Measurements from ENCODE around the gene PRKAG3. TPM values are rescaled to one million over a fixed set of nuclear protein-coding genes. Genes with fewer than 3 reads are reported as not detected.

The PRKAG3 gene
- not detected in 2 replicates for total RNA-seq
- long read RNA-seq: 0 reads

DNA sequence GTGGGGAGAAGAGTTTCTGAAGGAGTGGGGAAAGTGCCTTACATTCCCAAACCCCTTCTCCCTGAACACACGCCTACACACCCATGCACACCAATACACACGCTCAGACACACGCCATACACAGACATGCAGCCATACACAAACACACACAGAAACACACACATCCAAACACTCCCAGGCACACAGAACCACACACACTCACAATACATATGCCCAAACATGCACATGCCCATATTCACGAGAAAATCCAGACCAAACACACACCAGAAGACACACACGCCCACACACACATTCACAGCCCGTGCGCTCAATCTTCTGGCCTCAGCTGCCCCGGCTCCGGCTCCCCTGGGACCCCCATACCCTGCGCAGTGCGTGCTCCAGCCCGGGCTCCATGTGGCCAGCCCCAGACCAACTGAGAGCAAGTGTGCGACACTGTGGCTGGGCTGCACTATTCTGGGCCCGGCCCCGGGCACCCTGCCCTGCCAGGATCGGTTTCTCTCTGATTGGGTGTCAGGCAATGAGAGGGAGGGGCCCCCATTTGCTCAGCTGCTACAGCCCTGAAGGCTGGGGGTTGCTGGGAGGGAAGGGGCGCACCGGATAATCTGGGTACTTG lies at the start of gene PRKAG3:
Gene PRKAG3, minus strand, starts transcription at position 426 of the 613 bp plus-strand sequence.
- no peaks in the 10 kb centered on the region for H3K9me3 Mint-ChIP-seq
- DNase-seq (ENCODE audit: low read depth, low spot score): no peak
- TF ChIP-seq, protein P1, sequence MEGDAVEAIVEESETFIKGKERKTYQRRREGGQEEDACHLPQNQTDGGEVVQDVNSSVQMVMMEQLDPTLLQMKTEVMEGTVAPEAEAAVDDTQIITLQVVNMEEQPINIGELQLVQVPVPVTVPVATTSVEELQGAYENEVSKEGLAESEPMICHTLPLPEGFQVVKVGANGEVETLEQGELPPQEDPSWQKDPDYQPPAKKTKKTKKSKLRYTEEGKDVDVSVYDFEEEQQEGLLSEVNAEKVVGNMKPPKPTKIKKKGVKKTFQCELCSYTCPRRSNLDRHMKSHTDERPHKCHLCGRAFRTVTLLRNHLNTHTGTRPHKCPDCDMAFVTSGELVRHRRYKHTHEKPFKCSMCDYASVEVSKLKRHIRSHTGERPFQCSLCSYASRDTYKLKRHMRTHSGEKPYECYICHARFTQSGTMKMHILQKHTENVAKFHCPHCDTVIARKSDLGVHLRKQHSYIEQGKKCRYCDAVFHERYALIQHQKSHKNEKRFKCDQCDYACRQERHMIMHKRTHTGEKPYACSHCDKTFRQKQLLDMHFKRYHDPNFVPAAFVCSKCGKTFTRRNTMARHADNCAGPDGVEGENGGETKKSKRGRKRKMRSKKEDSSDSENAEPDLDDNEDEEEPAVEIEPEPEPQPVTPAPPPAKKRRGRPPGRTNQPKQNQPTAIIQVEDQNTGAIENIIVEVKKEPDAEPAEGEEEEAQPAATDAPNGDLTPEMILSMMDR (conservative IDR thresholded peaks at IDR 0.05): no peak
- no peaks in the 10 kb centered on the region for H3K4me1 Mint-ChIP-seq
- no peaks in the 10 kb centered on the region for H3K36me3 Mint-ChIP-seq (ENCODE audit: low read depth)
- H3K27ac Mint-ChIP-seq (ENCODE audit: unreplicated experiment): no peak within 1 kb of the TSS
- H3K4me3 Mint-ChIP-seq: no peak within 1 kb of the TSS
- H3K27me3 Mint-ChIP-seq (ENCODE audit: low read depth): peaks cover 61% of the 10 kb centered on the region

DNA sequence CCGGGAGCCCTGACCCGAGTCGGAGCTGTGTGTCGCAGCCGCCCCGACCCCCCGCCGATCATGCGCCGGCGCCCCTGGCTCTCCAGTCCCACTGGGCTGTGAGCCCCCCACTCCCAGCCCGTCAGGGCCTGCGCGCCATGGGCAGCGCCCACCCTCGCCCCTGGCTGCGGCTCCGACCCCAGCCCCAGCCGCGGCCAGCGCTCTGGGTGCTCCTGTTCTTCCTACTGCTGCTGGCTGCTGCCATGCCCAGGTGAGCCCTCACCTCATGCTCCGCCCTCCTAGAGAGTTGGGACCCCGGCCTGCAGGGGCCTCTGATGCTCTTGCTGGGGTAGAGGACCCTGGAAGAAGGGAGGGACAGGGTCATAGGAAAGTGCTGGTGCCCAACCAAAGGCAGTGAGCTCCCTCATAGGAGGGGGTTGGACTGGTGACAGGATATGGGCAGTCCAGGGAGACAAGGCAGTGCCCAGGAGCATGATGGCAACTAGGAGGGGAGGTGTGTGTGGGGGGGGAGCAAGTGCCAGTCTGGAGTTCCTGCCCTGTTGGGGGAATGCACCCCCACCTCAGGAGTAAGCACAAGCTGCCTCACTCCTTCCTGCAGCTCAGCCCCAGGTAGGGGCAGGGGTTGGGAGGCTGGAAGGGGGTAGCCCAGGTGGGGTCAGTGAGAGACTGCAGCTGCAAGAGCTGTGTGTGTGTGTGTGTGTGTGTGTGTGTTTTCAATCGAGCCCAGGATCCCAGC lies 49.4 kb upstream of the PRKAG3 start:
- TF ChIP-seq, protein P1 (conservative IDR thresholded peaks at IDR 0.05): no peak

DNA sequence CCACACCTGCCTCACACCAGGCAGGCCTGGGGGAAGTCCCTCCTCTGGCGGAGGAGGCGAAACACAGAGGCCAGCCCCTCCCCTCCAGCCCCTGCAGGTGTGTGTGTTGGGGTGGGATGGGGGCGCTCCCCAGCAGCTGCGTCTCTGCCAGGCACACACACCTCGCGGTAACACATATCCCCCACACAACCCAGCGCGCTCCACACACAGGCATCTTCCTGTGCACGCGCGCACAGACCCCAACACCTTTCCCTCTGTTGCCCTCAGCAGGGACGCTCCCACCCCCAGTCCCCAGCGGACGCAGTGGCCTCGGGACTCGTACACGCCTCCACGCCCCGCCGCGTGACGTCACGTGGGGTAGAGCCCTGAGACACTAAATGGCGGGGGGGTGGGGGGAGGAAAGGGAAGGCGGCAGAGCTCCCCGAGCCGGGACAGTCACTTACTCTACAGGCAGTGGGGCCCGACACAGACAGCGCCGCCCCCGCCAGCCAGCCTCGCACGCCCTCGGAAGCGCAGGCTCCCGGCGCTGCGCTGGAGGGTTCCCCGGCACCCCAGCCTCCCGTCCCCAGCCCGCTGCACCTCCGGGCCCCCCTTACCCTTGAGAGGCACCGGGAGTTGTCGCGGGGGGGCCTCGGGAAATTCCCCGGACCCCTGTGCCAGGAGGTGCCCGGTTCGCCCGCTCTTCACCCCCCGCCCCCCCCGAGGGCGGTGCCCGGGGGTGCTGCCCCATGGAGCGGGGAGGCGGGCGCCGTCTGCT lies 48.7 kb upstream of the PRKAG3 start, which contains the start of gene WNT10A:
Gene WNT10A, plus strand, starts transcription at position 751 of the 757 bp plus-strand sequence. CDS start 144 bp downstream, outside the sequence.
- DNase-seq (ENCODE audit: low read depth, low spot score): no peak

More for the DNA sequence above, 49.4 kb upstream of the PRKAG3 start:
- Mint-ChIP-seq H3K27me3 (ENCODE audit: low read depth) (peaks cover 92% of the 10 kb centered on the region), H3K4me3 (no peak overlapping the region), H3K36me3 (ENCODE audit: low read depth) (peaks cover 2% of the 10 kb centered on the region), H3K9me3 (no peaks in the 10 kb centered on the region), H3K27ac (ENCODE audit: unreplicated experiment) (no peak overlapping the region), H3K4me1 (peaks cover under 1% of the 10 kb centered on the region)
- no peak for DNase-seq (ENCODE audit: low read depth, low spot score)

DNA sequence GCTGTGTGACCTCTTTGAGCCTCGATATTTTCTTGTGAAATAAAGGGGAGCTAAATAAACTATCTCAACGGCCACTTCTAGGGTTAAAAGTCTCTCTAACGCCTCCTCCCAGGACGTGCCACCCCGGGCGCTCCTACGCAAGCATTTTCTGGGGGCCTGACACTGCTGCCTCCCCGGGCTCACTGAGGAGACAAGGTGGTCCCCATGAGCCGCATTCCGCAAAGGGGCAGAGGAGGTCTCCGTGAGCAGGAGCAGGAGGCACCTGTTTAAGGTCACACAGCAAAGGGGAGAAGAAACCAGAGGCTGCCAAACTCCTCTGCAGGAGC lies 48.1 kb upstream of the PRKAG3 start:
- no peak for DNase-seq (ENCODE audit: low read depth, low spot score)
- H3K36me3 Mint-ChIP-seq (ENCODE audit: low read depth): peaks cover 2% of the 10 kb centered on the region
- H3K9me3 Mint-ChIP-seq: no peaks in the 10 kb centered on the region
- peaks cover 92% of the 10 kb centered on the region for H3K27me3 Mint-ChIP-seq (ENCODE audit: low read depth)
- TF ChIP-seq, protein P1 (conservative IDR thresholded peaks at IDR 0.05): no peak
- no peak overlapping the region for H3K27ac Mint-ChIP-seq (ENCODE audit: unreplicated experiment)
- no peak overlapping the region for H3K4me3 Mint-ChIP-seq
- no peaks in the 10 kb centered on the region for H3K4me1 Mint-ChIP-seq

More for the DNA sequence above, 48.7 kb upstream of the PRKAG3 start, which contains the start of gene WNT10A:
- Mint-ChIP-seq H3K27ac (ENCODE audit: unreplicated experiment) (no peak within 1 kb of the TSS), H3K36me3 (ENCODE audit: low read depth) (peaks cover 2% of the 10 kb centered on the region), H3K4me1 (no peaks in the 10 kb centered on the region), H3K27me3 (ENCODE audit: low read depth) (peaks cover 92% of the 10 kb centered on the region), H3K9me3 (no peaks in the 10 kb centered on the region), H3K4me3 (no peak within 1 kb of the TSS)
- TF ChIP-seq, protein P1 (conservative IDR thresholded peaks at IDR 0.05): no peak

DNA sequence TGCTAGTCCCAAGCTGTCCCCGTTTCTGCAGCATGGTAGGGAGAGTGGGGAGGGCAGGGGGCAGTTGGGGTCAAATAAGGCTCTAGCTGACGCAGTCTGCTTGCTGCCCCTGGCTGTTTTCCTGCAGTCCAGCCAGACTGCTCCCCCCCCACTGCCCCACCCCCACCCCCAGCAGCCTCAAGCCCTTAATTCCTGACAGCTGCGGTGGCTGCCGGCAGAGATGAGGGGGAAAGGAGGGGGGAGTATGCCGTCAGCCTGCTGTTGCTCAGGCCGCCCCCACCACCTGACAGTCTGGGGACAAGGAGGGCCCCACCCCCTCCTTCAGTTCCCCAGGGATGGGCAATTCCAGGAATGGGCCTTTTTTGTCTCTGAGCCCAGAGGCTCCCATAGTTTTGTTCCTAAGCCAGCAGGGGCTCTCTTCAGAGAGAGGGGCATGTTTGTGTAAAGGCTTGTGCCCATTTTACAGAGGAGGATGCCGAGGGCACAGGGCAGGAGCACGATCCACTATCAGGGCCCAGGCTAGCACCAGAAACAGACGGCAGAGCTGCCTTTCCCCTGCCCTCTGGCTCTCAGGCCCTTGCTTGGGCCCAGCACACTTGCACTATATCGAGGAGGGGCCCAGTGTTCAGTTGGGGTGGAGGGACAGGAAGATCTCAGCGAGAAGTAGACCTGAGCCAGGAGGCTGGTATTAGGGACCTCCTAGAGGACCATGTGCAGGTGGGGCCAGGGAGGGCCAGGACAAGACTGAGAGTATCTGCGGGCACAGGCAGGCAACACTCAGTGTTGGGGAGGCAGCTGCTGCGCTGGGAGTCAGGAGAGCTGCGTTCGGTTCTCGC lies 47.5 kb upstream of the PRKAG3 start:
- no peaks in the 10 kb centered on the region for H3K9me3 Mint-ChIP-seq
- peaks cover 2% of the 10 kb centered on the region for H3K36me3 Mint-ChIP-seq (ENCODE audit: low read depth)
- TF ChIP-seq, protein P1 (conservative IDR thresholded peaks at IDR 0.05): no peak
- peaks cover 92% of the 10 kb centered on the region for H3K27me3 Mint-ChIP-seq (ENCODE audit: low read depth)
- H3K4me3 Mint-ChIP-seq: no peak overlapping the region
- no peaks in the 10 kb centered on the region for H3K4me1 Mint-ChIP-seq
- DNase-seq (ENCODE audit: low read depth, low spot score): no peak
- no peak overlapping the region for H3K27ac Mint-ChIP-seq (ENCODE audit: unreplicated experiment)

All from neural crest cell (in vitro differentiated cells).